HFFc6 (cell line): ENCODE measurements around the gene EVC2. TPM values are rescaled to one million over a fixed set of nuclear protein-coding genes. Genes with fewer than 3 reads are reported as not detected.

ENCODE experiments used
- DNase-seq: peaks from one replicate; pipeline ENCODE4 v3.0.0-alpha.2; 2018
- H3K27ac Mint-ChIP-seq: 2 replicates; pipeline ENCODE4 v1.8.0; 2020; ENCODE audit warnings: mild to moderate bottlenecking, mixed read lengths
- H3K27me3 Mint-ChIP-seq: 2 replicates; pipeline ENCODE4 v1.8.0; 2021; ENCODE audit warnings: mild to moderate bottlenecking, moderate library complexity, mixed read lengths; ENCODE audit not compliant: insufficient read depth
- H3K36me3 Mint-ChIP-seq: 2 replicates; pipeline ENCODE4 v1.8.0; 2021; ENCODE audit warnings: low read depth, mixed read lengths
- H3K4me1 Mint-ChIP-seq: 2 replicates; pipeline ENCODE4 v1.8.0; 2020; ENCODE audit warnings: low read depth, mixed read lengths
- H3K4me3 Mint-ChIP-seq: 2 replicates; pipeline ENCODE4 v1.8.0; 2020; ENCODE audit warnings: mild to moderate bottlenecking, moderate library complexity, mixed read lengths
- H3K9me3 Mint-ChIP-seq: 2 replicates; pipeline ENCODE4 v1.8.0; 2020; ENCODE audit warnings: mild to moderate bottlenecking, mixed read lengths
- CTCF ChIP-seq: fragments of 200-600 bp; sonication (generic); IDR thresholded peaks from 2 replicates; pipeline ENCODE4 v1.5.0; 2021; ENCODE audit warnings: antibody characterized with exemption, mild to moderate bottlenecking
- total RNA-seq, 6 experiments: library from RNA; stranded (reverse); fragmentation: NEBNext Ultra II Directional; extraction: Animal tissue kit (Norgen Biotek cat#: 25700); gene quantifications; 2 replicates in 1 of 6; 3 replicates in 5 of 6; pipeline ENCODE4 v1.2.3, GENCODE V29; 2021

The EVC2 gene
- total RNA-seq, 6 experiments from 2014 or later = 3.0 to 4.1 (median 3.8) TPM

GRCh38 chr4:5701971-5702370 is 6.4 kb downstream of the EVC2 start:
- Mint-ChIP-seq H3K9me3 (no peaks in the 10 kb centered on the region; the same call in 1 of the 2 replicates), H3K27ac (no peak overlapping the region; the same call in 1 of the 2 replicates), H3K27me3 (peaks cover 2% of the 10 kb centered on the region; the same call in 1 of the 2 replicates), H3K4me3 (no peak overlapping the region), H3K36me3 (peaks cover 36% of the 10 kb centered on the region), H3K4me1 (peaks cover 8% of the 10 kb centered on the region)
- DNase-seq = no peak
- TF ChIP-seq CTCF = no peak

GRCh38 chr4:5700459-5700858 is 7.9 kb downstream of the EVC2 start:
- no peak overlapping the region for H3K4me3 Mint-ChIP-seq
- no peak for DNase-seq
- H3K36me3 Mint-ChIP-seq = peaks cover 40% of the 10 kb centered on the region
- no peaks in the 10 kb centered on the region; the same call in 1 of the 2 replicates for H3K9me3 Mint-ChIP-seq
- peaks cover 2% of the 10 kb centered on the region for H3K27me3 Mint-ChIP-seq
- no peaks in the 10 kb centered on the region for H3K4me1 Mint-ChIP-seq
- no peak for TF ChIP-seq CTCF
- H3K27ac Mint-ChIP-seq = no peak overlapping the region

- DNase-seq = no peak
- H3K4me3 Mint-ChIP-seq = no peak overlapping the region
- H3K9me3 Mint-ChIP-seq = no peaks in the 10 kb centered on the region
Measured at GRCh38 chr4:5696341-5696740, 12.0 kb downstream of the EVC2 start.

GRCh38 chr4:5693871-5694270 is 14.5 kb downstream of the EVC2 start:
- H3K36me3 Mint-ChIP-seq = peaks cover 26% of the 10 kb centered on the region
- H3K4me1 Mint-ChIP-seq = no peaks in the 10 kb centered on the region
- no peak for TF ChIP-seq CTCF
- DNase-seq = peak; percentile 28
- H3K4me3 Mint-ChIP-seq = no peak overlapping the region
- H3K27me3 Mint-ChIP-seq = peaks cover 2% of the 10 kb centered on the region
- no peak overlapping the region for H3K27ac Mint-ChIP-seq
- no peaks in the 10 kb centered on the region for H3K9me3 Mint-ChIP-seq

More at GRCh38 chr4:5696341-5696740, 12.0 kb downstream of the EVC2 start:
- no peak overlapping the region for H3K27ac Mint-ChIP-seq
- no peak for TF ChIP-seq CTCF
- H3K4me1 Mint-ChIP-seq = no peaks in the 10 kb centered on the region
- peaks cover 2% of the 10 kb centered on the region for H3K27me3 Mint-ChIP-seq
- H3K36me3 Mint-ChIP-seq = peaks cover 23% of the 10 kb centered on the region

- Mint-ChIP-seq H3K4me3 (no peak overlapping the region), H3K4me1 (no peaks in the 10 kb centered on the region), H3K9me3 (no peaks in the 10 kb centered on the region), H3K27me3 (no peaks in the 10 kb centered on the region; the same call in 1 of the 2 replicates), H3K36me3 (peaks cover 37% of the 10 kb centered on the region), H3K27ac (no peak overlapping the region)
- no peak for TF ChIP-seq CTCF
- no peak for DNase-seq
Measured at GRCh38 chr4:5691491-5692132, 16.7 kb downstream of the EVC2 start.
